HG03442 (cell line): Measurements from ENCODE around the gene FGD4.
A peak's percentile ranks its signal among the peaks of the same experiment; 100 is the strongest.

Source experiments
- ATAC-seq: cut with Tn5 transposase; IDR thresholded peaks from one replicate; pipeline ENCODE4 v1.9.1; 2021; ENCODE audit warnings: mild to moderate bottlenecking, moderate library complexity; ENCODE audit not compliant: unreplicated experiment

Gene FGD4

DNA sequence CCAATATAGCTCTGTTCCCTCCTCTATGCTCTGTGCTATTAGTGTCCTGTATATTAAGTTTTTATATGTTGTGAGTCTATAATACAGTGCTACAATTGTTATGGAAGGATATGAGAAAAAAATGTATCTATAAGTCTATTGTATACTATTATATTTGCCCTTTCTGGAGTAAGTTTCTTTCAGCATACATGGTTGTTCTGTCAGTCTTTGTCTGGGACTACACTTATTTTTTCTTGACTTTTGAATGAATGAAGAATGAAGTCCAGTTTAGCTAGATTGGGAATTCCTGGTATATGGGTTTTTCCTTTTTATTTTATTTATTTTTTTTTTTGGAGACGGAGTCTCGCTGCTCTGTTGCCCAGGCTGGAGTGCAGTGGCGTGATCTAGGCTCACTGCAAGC, 203.7 kb downstream of the FGD4 start:
- ATAC-seq, result no peak

DNA sequence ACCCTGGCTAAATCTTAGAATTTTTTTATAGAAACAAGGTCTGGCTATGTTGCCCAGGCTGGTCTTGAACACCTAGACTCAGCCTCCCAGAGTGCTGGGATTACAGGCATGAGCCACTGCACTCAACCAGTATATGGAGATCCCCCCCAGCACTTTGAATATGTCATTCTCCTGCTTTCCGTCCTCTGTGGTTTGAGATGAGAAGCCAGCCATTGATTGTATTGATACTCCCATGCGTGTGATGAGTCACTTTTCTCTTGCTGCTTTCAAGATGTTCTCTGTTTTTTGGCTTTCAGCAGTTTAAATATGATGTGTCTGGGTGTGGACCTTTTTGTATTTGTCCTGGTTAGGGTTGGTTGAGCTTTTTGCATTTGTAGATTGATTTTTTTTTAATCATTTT, 204.5 kb downstream of the FGD4 start:
- ATAC-seq, result peak; percentile 98

DNA sequence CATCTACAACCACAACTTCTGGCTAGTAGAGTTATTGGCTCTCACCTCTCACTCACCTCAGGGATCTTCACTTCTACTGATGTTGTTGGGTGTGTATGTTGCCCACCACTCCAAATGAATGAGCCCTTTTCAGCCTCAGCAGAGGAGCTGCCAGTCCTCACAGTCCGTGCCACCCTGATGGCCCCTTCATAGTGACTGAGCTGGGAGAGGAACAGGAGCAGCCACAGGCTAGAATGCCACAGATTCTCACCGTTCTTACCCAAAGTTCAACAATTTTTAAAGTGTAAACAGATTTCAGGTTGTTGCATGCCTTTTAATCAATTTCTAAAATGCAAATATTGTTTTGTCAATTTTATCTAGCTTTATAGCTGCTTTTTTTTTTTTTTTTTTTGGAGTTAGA, 205.2 kb downstream of the FGD4 start:
- no peak for ATAC-seq

DNA sequence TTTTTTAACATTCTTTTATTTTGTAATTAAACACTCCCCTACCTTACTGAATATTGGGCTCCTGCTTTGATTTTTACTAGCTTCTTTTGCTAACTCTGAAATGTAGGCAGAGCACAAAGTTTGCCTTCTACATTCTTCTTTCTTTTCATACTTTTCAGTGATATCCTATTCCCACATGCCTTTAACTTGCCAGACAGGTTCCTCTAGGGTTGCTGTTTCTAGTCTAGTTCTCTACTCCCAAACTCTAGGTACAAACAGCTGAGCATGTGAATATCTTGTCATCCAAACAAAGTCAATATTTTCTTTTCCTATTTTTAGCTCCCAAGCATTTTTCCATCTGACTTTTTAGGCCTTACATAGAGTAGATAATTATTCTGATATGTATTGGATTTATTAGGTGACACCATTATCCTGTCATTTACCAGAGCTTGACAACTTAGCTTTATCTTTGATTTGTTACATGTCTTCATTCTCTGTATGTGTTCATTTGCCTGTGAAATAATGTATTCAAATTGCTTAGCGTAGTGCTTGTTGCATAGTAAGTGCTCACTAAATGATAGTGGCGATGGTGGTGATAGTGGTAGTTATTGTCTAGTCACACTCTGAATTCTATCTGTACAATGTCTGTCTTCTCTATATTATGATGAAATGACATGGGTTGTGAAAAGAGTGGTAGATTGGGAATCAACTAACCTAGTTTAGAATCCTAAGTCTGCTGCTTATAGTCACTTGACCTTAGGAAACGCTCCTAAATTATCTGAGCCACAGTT, 206.2 kb downstream of the FGD4 start:
- ATAC-seq, result no peak

DNA sequence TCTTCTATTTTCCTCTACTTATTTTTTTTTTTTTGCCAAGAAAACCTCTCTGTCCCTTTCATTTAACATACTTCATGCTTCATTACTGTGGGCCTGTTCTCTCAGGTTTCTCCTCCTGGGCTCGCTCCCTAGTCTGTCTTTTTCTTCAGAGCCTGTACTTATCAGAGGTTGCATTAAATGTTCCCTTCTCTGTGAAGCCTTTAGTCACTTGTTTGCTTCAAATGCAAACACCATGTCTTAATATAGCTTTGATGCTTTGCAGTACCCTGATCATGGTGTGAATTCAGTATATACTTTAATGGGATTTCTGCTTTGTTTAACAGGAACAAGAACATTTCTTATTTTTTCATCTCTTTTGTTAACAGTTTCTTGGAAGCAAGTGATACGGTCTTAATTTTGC, 207.1 kb downstream of the FGD4 start:
- ATAC-seq, result no peak

DNA sequence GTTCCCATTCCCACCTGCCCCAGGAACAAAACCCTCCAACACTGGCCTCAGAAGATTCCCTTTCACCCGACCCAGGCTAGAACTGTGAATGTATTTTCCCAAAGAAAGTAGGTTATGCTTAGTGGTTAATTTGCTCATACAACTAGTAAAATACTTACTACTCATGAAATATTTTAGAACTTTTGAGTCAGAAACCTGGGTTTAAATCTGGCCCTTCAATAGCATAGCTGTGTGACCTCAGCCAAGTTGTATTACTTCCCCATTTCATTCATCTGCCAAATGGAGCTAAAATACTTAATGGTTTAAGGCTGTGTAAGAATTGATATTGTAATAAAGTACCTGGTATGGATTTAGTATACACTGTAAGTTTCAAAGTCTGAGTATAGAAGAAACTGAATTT, 210.6 kb downstream of the FGD4 start:
- ATAC-seq, result peak; percentile 72

DNA sequence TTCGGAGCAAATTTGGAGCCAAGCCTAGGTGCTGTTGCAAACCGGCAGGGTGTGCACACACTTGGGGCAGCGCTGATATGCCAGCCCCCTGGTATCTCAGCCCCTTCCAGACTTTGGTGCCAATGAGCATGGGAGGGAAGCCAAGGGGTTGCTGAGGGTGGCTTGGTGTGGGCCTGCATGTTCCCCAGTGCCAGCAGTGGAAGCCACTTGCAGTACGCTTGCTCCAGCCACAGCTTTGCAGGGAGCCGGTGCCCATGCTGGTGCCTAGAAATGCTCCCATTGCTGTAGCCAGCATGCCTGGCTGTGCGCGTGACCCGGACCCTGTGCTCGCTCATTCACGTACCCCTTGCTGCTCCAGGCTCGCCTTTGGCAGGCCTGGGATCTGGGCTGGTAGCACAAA, 212.6 kb downstream of the FGD4 start:
- ATAC-seq, result no peak

DNA sequence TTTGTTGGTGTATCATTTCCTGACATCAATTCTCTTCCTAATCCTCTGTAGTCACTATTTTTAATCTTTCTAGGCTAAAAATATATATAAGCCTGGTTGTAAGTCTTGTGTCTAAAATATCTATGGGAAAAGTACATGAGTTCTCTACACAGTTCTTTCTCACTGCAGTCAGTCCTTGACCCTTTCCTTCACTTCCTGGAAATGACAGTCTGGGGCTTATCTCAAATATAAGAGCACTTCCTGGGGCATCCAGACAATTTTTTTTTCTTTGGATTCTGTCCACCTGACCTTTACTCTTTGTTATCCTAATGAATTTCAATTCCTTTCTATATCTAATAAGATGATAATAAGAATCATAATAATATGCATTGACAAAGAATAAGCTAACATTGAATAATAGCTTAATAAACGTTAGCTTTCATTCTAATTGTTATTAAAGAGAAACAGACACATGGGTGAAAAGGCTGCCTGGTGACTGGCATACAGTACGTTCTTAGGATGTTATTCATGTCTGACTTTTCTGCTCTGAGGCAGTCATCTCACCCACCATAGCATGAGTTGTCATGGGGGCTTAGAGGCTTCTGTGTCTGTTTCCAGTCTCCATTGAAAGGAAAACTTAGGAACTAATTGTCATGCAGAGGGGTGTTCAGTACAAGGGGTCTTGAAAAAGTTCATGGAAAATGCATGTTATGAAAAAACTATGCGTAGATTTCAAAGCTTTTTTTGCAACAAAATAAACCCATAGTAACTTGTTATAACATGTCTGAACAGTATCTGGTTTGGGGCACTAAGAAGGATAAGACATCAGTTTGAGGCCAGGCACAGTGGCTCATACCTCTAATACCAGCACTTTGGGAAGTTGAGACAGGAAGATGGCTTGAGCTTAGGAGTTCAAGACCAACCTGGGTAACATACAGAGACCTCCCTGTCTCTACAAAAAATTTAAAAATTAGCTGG, 213.6 kb downstream of the FGD4 start:
- ATAC-seq, result no peak

DNA sequence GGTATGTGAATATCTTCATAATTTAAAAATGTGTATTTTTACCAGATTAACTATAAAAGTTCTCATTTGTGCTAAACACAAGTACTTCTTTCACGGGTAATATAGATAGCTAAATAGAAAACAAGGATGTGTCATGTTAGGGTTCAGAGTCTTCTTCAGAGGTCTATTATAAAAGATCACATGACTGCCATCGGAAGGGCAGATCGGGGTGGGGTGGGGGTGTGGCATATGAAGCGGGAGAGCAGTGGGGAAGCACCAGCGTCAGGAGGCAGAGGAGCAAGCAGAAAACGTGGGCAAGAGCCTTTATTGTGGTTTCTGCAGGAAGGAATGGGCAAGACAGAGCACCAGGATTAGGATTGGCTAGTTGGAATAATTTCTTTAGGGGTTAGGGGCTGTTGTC, 216.1 kb downstream of the FGD4 start:
- no peak for ATAC-seq

DNA sequence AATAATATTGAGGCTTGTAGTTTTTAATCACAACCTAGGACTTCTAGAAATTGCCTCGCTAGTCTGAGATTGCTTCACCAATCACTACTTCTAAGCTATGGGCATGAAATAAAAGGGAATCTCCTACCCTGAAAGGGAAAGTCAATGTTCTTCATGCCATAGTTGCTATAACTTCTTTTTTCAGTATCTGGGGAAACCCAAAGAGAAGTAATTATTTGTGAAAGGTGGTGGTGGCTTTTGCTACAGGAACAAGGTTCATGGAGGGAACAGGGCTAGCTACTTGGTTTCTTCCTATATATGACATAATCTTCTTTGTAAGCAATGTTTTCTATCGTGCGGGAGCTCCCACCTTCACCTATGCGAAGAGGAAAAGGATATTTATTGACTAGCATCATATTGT, 218.2 kb downstream of the FGD4 start:
- ATAC-seq, result no peak

DNA sequence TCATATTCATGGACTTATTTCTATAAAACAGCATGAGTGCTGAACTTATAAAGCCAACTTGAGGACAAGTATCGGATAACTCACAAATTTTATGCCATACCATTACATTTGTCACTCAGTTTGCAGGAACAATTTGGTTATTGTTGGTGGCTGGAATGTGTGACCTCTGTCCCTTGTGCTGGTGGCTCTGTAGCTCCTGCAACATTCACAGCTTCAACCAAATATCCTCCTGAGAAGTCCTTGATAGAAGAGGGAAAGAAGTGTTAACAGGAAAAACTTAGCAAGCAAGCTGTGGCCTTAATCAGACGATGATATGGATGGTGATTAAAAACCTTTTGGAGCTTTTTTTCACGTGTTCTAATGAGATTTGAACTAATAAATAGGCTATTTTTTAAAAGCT, 218.8 kb downstream of the FGD4 start:
- ATAC-seq, result no peak

DNA sequence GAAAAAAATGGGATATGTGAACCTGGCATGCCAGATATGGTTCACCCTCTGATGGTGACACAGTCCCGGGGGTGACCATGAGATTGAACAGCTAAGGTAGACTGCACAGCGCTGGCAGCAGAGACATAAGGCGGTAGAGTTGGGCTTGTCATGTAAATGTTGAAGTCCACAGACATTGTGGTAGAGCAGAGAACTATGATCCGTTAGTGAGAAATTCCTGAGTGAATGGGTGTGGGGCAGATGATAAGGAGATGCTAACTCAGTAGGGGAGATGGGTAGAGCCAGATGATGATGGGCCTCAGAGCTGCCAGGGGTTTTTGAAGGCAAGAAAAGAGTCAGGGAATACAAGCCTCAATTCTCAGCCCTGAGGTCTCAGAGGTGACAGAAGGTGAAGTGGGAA, 228.6 kb downstream of the FGD4 start:
- ATAC-seq, result no peak

DNA sequence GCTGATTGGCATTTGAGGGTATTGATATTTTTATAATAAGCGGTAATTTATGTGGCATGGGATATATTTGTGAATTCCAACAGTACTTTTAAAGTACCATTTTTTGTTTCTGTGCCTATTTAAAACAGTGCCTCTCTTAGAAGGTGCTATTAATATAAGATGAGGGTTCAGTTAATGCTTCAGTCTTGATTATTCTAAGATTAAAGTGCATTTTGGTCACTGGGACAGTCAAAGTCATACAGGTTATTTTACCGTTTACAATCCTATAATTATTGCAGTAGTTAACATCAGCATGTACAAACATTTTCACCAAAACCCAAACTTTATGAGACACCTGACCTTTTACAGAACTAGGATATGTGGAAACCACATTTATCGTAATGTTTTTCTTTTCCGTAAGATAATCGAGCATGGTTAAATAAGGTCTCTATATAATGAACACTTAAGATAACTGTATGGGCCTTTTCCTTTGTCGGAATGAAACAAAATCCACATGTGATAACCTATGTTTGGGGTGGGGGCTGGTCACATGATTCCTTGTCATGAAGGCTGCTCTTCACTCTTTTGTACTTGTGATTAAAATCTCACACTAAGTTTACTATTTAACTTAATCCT, 242.0 kb downstream of the FGD4 start:
- ATAC-seq, result no peak

DNA sequence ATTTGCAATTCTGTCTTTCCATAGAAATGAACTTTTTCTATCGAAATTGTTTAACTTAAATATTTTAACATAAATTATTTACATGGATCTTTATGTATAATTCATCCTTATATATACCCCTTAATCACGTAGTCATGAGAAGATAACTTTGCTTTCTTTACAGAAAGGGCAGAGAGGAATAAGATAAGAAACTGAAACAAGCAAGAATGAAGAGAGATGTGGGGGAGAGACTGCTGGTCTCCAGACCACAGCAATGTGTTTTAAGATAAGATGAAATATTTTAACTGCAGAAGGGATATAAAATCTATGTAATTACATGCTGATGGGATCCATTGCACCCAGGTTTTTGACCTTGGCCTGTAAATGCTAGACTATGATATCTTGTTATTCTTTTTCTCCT, 245.1 kb downstream of the FGD4 start:
- ATAC-seq, result no peak

DNA sequence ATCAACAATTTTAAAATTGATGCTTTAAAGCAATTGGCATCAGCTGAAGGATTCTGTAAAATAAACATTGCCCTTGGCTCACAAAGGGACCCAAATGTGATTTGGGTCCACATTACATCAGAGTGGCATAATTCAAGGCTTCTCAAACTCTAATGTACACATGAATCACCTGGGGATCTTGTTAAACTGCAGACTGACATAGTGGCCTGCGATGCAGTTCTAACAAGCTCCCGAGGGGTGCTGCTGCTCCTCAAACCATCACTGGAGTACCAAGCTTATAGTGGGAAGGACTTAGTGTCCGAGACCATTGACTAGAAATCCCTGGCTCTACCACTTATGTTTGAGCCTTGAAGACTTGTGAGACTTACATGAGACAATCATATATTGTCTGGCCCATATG, 247.9 kb downstream of the FGD4 start:
- no peak for ATAC-seq

DNA sequence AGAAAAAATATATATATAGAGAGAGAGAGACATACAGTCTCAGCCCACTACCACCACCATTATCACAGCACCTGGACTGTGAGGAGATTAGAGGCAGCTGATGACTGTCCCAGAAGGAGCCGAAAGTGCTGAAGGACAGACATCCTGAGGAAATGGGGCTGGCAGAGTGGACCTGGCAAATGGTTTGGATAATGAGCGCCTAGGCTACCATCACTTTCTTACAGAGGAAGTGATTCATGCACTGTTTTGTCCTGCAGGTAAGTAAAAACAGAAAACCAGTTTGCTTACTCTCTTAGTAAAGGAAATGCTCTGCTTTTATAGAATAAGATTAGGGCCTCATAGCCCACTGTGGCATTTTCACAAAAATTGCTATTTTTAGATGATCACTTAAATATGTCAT, 251.2 kb downstream of the FGD4 start:
- no peak for ATAC-seq

DNA sequence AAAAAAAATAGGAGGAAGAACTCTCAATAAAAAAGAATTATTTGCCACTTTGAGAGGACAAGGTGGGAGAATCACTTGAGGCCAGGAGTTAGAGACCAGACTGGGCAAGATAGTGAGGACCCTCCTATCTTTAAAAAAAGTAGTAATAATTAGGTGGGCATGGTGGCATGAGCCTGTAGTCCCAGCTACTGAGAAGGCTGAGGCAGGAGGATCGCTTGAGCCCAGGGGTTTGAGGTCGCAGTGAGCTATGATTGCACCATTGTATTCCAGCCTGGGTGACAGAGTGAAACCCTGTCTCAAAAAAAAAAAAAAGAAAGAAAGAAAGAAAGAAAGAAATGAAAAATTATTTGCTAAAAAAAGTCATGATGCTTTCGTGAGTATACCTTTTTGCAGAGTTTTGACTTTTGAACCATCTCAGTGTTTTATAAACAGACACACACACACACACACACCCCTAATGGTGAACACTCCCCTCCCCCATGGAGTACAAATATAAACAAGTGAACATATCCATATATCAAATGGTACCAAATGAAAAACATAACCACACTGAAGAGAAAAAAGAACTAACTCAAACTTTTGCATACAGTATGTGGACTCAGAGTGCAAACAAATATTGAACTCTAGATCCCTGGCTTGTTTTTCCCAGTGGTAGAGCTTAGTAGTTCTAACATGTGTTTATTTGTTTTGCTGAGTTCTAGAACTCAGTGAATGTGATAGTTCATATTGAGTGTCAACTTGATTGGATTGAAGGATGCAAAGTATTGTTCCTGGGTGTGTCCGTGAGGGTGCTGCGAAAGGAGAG, 252.0 kb downstream of the FGD4 start:
- no peak for ATAC-seq

DNA sequence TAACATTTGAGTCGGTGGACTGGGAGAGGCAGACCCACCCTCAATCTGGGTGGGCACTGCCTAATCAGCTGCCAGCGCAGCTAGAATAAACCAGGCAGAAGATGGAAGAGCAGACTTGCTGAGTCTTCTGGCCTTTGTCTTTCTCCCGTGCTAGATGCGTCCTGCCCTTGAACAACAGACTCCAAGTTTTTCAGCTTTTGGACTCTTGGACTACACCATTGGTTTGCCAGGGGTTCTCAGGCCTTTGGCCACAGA, 252.5 kb downstream of the FGD4 start:
- ATAC-seq, result no peak

DNA sequence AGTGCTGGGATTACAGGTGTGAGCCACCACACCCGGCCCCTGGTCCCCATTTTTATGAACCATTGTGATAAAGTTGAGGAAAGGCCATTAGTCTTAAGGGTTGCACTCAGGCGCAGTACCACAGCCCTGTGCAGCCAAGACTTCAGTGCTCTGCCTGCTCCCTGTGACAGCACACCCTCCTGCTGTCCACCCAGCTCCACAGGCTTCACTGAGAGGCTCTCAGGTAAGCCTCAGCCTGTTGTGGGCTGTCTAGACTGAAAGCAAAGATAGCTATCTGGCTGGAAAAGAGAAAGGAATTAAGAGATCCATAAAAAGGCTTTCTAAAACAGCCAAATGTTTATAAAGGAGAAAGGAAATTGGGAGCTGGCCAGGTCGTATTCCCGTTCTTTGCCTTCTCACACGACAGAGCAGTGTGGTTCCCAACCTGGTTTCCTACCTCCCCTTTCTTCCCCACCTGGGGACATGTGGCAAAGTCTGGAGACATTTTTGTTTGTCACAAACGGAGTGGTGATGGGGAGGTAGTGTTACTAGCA, 260.6 kb downstream of the FGD4 start:
- no peak for ATAC-seq

DNA sequence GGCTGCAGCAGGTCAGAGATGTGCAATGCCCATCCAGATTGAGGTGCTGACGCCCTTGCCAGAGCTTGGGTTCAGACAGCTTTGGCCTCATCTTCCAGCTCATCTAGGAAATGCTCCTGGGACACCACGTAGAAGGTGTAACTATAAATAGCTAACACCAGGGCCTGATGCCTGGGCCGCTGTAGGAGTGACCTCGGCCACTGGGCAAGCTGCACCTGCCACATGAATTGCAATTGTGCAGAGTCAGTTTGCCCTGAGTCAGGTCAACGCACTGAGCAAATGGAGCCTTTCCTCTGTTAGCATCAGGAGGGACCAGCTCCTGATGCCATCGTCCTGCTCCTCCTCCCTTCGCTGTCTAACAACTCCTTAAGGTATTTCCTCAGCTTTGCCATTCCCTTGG, 262.3 kb downstream of the FGD4 start:
- ATAC-seq, result no peak

DNA sequence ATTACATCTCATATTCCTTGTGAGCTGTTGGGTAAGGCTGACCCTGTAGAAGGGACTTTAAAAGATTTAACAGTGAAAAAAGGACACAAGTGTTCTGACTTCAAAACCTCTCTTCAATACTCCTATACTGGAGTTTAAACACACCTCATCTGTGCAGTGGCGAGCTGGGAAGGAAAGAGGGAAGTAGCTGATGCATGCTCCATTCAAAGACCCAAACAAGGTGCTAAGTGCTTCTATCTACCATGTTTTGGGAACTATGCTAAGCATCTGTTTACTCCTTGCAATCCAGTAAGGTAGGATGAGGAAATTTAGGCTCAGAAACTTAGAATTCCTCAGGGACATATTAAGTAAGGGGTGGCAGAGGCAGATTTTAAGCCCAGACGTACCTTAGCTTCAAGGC, 263.3 kb downstream of the FGD4 start:
- ATAC-seq, result no peak
